Pancreas (tissue), 10 donors: Measurements from ENCODE around the gene PDE6A. TPM values are rescaled to one million over a fixed set of nuclear protein-coding genes. Genes with fewer than 3 reads are reported as not detected.

ENCODE experiments used
- ATAC-seq, 4 donors: fragments of 200-7000 bp; cut with Tn5 transposase; one replicate each; pipeline versions ENCODE4 v1.8.0 to v1.9.1; 2020; ENCODE audit warnings: mild to moderate bottlenecking in 4 of 4, moderate library complexity in 4 of 4
- DNase-seq, 6 donors: peaks; one replicate each; pipeline ENCODE4 v3.0.0-alpha.2; 2020
- FAIRE-seq: peaks from 2 replicates; lab custom pipeline; 2012; peaks lifted over from hg19 to GRCh38; lab: Jason Lieb, UNC
- H3K27ac ChIP-seq, 4 donors: fragments of 200-600 bp; sonication (generic); 1 replicate in 3 of 4; 2 replicates in 1 of 4; pipeline versions ENCODE4 v1.5.0 to v1.8.0; 2020
- H3K27me3 ChIP-seq, 4 donors: fragments of 200-600 bp; one replicate each; pipeline ENCODE4 v1.8.0; 2021
- H3K36me3 ChIP-seq, 3 donors: fragments of 200-600 bp; sonication (generic) in 1 of 3; one replicate each; pipeline versions ENCODE4 v1.5.0 to v1.8.0; 2020 to 2021
- H3K4me1 ChIP-seq, 3 donors: fragments of 200-600 bp; one replicate each; pipeline ENCODE4 v1.8.0; 2021
- H3K4me3 ChIP-seq, 4 donors: fragments of 200-600 bp; sonication (generic) in 2 of 4; one replicate each; pipeline versions ENCODE4 v1.5.0 to v1.8.0; 2020 to 2021
- H3K9me3 ChIP-seq, 4 donors: fragments of 200-600 bp; one replicate each; pipeline ENCODE4 v1.8.0; 2021
- WGBS, 2 donors: extraction: QIAGEN DNeasy Blood & Tissue Kit; methylation state at CpG; one replicate each; pipeline ENCODE4 v1.1.7; 2013; 5-methylcytosine and 5-hydroxymethylcytosine counted together
- intact Hi-C, 3 donors: fragments of 100-400 bp; cut with DNase I; formaldehyde crosslinking; loops; one replicate each; pipeline versions ENCODE4 v1.11.1 to v1.14.2; 2022
- polyA plus RNA-seq, 2 donors: library from polyadenylated mRNA; stranded (reverse); fragments of 200-250 nt; gene quantifications; one replicate each; pipeline ENCODE4 v1.2.3, GENCODE V29; 2013
- total RNA-seq, 6 donors: library from RNA; stranded (reverse); fragmentation: NEBNext Ultra II Directional in 4 of 6; extraction: Animal tissue kit (Norgen Biotek cat#: 25700) in 4 of 6; gene quantifications; one replicate each; pipeline versions ENCODE4 v1.2.1 to v1.2.4, GENCODE V29; 2021 to 2023
- TF ChIP-seq, protein P1 (sequence below), 4 donors: fragments of 200-600 bp; sonication (generic) in 3 of 4; IDR thresholded peaks; one replicate each; pipeline versions ENCODE4 v1.5.0 to v1.8.0; 2021; ENCODE audit warnings: antibody characterized with exemption in 4 of 4
- donor health status: healthy with polysubstance abuse.
- donor health status: DM: no; HTN: no; CAD: no; lungs with moderate emphysema.
- donor health status: DM: no; HTN: no; CAD: no.
- donor health status: control.
- donor health status: control.
- donor health status: Bipolar disorder and iron deficiency.
- donor health status: DM: yes; HTN: yes; CAD: no.
- donor health status: DM: no; HTN: no; CAD: no.
- donor health status: DM: no; HTN: no; CAD: no.
- donor health status: DM: yes; HTN: yes; CAD: no.

PDE6A gene
- total and polyA plus RNA-seq, 8 donors: not detected

DNA sequence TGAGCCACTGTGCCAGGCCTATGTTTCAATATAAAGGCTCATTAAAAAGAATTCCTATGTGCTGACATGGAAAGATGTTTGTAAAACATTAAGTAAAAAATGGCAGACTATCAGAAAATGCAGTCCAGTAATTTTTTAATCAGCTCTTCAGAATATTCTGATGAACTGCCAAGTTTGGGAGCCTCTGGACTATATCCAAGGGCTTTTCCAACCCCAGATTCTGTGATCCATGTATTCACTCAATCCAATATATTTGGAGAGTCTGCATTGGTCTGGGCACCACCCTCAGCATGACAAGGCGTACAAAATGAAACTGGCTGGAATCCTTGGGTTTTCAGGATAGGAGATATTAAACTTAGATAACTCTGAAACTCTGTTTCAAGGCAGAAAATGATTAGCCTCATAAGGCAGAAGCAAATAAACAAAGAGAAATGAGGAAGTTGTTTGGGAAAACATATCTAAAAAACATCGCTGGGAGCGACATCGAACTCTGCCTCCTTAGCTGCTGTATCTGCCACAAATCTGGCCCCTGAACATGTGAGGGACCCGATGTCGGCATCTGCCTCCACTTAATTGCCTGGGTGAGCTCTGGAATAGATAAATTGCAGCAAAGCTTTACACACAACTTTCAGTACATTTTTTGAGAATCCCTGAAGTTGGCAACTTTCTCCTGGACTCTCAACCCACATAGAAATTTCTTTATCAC lies 14.4 kb downstream of the PDE6A start:
- H3K36me3 ChIP-seq: no peaks in the 10 kb centered on the region
- intact Hi-C loops: no loop called here
- DNase-seq (peak in 2 of 6 donors; percentile 6 to 20), ATAC-seq (peak in 3 of 4 donors; percentile 32 to 62 (median 59)), FAIRE-seq (no peak)
- H3K4me3 ChIP-seq: peak overlapping the region in 1 of 4 donors; percentile 15
- H3K4me1 ChIP-seq: no peaks in the 10 kb centered on the region
- WGBS, 2 donors: 43 to 47% methylated on average over 6 of the region's 6 CpGs
- H3K9me3 ChIP-seq: no peaks in the 10 kb centered on the region
- TF ChIP-seq, protein P1, sequence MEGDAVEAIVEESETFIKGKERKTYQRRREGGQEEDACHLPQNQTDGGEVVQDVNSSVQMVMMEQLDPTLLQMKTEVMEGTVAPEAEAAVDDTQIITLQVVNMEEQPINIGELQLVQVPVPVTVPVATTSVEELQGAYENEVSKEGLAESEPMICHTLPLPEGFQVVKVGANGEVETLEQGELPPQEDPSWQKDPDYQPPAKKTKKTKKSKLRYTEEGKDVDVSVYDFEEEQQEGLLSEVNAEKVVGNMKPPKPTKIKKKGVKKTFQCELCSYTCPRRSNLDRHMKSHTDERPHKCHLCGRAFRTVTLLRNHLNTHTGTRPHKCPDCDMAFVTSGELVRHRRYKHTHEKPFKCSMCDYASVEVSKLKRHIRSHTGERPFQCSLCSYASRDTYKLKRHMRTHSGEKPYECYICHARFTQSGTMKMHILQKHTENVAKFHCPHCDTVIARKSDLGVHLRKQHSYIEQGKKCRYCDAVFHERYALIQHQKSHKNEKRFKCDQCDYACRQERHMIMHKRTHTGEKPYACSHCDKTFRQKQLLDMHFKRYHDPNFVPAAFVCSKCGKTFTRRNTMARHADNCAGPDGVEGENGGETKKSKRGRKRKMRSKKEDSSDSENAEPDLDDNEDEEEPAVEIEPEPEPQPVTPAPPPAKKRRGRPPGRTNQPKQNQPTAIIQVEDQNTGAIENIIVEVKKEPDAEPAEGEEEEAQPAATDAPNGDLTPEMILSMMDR (IDR thresholded peaks at IDR 0.05): no peak
- no peaks in the 10 kb centered on the region for H3K27me3 ChIP-seq
- peak overlapping the region in 3 of 4 donors; percentile 7 to 42 (median 13) for H3K27ac ChIP-seq

DNA sequence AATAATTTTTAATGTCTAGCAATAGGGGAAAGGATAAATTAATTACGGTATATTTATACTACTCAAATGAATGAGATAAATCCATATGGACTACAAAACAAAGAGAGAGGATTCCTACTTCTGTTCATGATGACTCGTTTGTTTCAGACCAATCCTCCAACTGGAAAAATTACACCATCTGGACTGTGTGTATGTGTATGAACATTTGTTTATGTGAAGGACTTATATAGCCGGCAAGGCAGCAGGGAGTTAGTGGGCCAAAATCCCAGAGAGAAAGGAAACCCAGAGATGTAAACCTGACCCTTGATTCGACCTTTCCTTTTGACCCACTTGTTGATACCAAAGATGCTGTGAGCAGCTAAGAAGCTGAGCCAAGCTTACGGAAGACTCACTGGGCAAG lies 20.1 kb downstream of the PDE6A start:
- Histone ChIP-seq H3K4me1 (no peaks in the 10 kb centered on the region), H3K36me3 (no peaks in the 10 kb centered on the region), H3K27ac (no peak overlapping the region), H3K9me3 (no peaks in the 10 kb centered on the region), H3K27me3 (no peaks in the 10 kb centered on the region), H3K4me3 (no peak overlapping the region)
- TF ChIP-seq, protein P1 (IDR thresholded peaks at IDR 0.05): no peak
- FAIRE-seq (no peak), ATAC-seq (no peak), DNase-seq (no peak)
- intact Hi-C loops: no loop called here
- 80 to 89% methylated on average over 5 of the region's 5 CpGs for WGBS, 2 donors

DNA sequence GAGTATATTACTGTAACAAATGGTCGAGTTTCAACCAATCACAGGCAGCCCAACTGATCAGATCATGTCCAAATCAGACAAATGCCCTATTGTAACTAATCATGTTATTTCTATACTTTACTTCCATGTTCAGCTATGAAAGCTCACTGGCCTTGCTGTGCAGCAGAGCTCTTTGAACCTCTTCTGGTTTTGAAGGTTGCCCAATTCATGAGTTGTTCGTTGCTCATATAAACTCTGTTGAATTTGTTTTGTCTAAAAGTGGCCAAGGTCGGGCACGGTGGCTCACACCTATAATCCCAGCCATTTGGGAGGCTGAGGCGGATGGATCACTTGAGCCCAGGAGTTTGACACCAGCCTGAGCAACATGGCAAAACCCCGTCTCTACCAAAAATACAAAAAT lies 21.6 kb downstream of the PDE6A start:
- ATAC-seq: no peak
- DNase-seq: no peak
- H3K27ac ChIP-seq: no peak overlapping the region
- 84 to 88% methylated on average over 6 of the region's 6 CpGs for WGBS, 2 donors
- intact Hi-C loops: no loop called here
- H3K9me3 ChIP-seq: no peaks in the 10 kb centered on the region
- H3K36me3 ChIP-seq: no peaks in the 10 kb centered on the region
- TF ChIP-seq, protein P1 (IDR thresholded peaks at IDR 0.05): no peak
- no peak overlapping the region for H3K4me3 ChIP-seq
- no peaks in the 10 kb centered on the region for H3K27me3 ChIP-seq
- no peaks in the 10 kb centered on the region for H3K4me1 ChIP-seq
- no peak for FAIRE-seq

DNA sequence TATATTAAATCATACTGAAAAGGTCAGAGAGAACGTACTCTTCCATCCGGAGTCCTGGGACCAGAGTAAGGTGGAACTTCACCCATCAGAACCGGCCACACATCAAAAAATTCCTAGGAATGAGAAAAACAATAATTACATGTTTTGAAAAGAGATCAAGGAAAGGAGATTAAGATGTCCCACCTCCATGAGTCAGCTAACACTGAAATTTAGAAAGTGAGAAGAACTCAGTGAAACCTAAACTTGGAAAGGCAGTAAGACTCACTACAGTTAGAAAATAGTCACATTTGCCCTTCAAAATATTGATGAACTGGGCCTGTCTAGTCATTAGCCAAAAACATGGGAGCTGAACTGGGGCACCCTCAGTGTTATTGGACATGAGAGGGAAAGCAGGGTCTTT lies 23.0 kb downstream of the PDE6A start:
- no peaks in the 10 kb centered on the region for H3K27me3 ChIP-seq
- no peaks in the 10 kb centered on the region for H3K4me1 ChIP-seq
- no peaks in the 10 kb centered on the region for H3K36me3 ChIP-seq
- WGBS, 2 donors: 88 to 92% methylated on average over 3 of the region's 3 CpGs
- TF ChIP-seq, protein P1 (IDR thresholded peaks at IDR 0.05): no peak
- DNase-seq (no peak), ATAC-seq (no peak), FAIRE-seq (no peak)
- H3K27ac ChIP-seq: no peak overlapping the region
- no peak overlapping the region for H3K4me3 ChIP-seq
- no peaks in the 10 kb centered on the region for H3K9me3 ChIP-seq
- intact Hi-C loops: no loop called here

DNA sequence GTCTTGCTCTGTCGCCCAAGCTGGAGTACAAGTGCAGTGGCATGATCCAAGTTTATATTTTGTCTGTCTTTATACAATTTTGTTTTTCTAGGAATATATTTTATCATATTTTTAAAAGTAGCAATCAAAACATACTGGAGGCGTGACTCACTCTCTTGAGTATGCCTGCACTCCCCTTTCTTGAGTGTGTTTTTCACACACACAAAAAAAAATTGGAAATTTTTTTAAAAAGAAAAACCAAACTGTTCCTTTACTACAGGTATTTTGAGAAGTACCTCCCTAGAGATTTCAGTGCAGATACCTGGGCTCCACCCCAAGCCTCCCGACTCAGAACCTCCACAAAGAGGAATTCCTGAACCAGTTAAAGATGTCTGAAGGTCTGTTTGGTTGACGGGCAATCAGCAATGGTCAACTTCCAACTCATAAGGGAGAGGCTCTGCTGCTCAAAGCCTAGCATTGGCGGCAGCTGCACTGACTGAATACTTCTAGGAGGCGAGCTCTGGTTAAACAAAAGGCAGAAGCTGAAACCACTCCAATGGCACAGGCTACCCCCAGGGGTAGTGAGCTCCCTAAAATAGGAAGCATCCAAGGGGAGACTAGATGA lies 27.4 kb downstream of the PDE6A start:
- FAIRE-seq (no peak), DNase-seq (no peak), ATAC-seq (no peak)
- no peaks in the 10 kb centered on the region for H3K9me3 ChIP-seq
- no peaks in the 10 kb centered on the region for H3K4me1 ChIP-seq
- TF ChIP-seq, protein P1 (IDR thresholded peaks at IDR 0.05): no peak
- intact Hi-C loops: no loop called here
- H3K36me3 ChIP-seq: no peaks in the 10 kb centered on the region
- no peaks in the 10 kb centered on the region for H3K27me3 ChIP-seq
- WGBS, 2 donors: 75 to 83% methylated on average over 6 of the region's 6 CpGs
- H3K4me3 ChIP-seq: no peak overlapping the region
- H3K27ac ChIP-seq: no peak overlapping the region
